Common myeloid progenitor, CD34-positive (primary cell): Measurements from ENCODE around the gene TAF4B.
A peak's percentile ranks its signal among the peaks of the same experiment; 100 is the strongest.

Source experiments
- CTCF ChIA-PET: fragments of 350-600 bp; sonication (Branson Sonifier 250); formaldehyde crosslinking; loops from one replicate; lab custom pipeline; 2021; ENCODE audit warnings: antibody characterized with exemption; lab: Charles Lee
- POLR2A ChIA-PET: fragments of 350-600 bp; sonication (Branson Sonifier 250); formaldehyde crosslinking; loops from one replicate; lab custom pipeline; 2021; ENCODE audit warnings: antibody characterized with exemption; lab: Charles Lee
- DNase-seq, 3 donors: peaks; one replicate each; pipeline versions ENCODE4 v3.0.0 to v3.0.0-alpha.2; 2013
- H3K27ac ChIP-seq, 2 experiments: 1 replicate in 1 of 2; 2 replicates in 1 of 2; pipeline ENCODE4 v1.7.0; 2013; ENCODE audit warnings: inconsistent platforms in 2 of 2, low read length in 2 of 2, mild to moderate bottlenecking in 2 of 2, low read depth in 1 of 2, moderate library complexity in 1 of 2; ENCODE audit not compliant: severe bottlenecking in 2 of 2, insufficient read depth in 1 of 2, poor library complexity in 1 of 2
- H3K27me3 ChIP-seq, 5 experiments: replicated peaks in 2 of 5; 1 replicate in 3 of 5; 2 replicates in 2 of 5; pipeline versions ENCODE4 v1.6.1 to v1.7.0; 2013; ENCODE audit warnings: low read length in 4 of 5, mild to moderate bottlenecking in 2 of 5, moderate library complexity in 2 of 5, inconsistent platforms in 1 of 5; ENCODE audit not compliant: insufficient read depth in 5 of 5, control insufficient read depth in 4 of 5
- H3K36me3 ChIP-seq, 4 experiments: 1 replicate in 2 of 4; 2 replicates in 2 of 4; pipeline versions ENCODE4 v1.6.1 to v1.7.0; 2013; ENCODE audit warnings: low read length in 3 of 4, control low read depth in 1 of 4, mild to moderate bottlenecking in 1 of 4; ENCODE audit not compliant: control insufficient read depth in 4 of 4, insufficient read depth in 4 of 4
- H3K4me1 ChIP-seq, 4 experiments: 1 replicate in 3 of 4; 2 replicates in 1 of 4; pipeline versions ENCODE4 v1.6.1 to v1.7.1; 2013; ENCODE audit warnings: low read length in 3 of 4, mild to moderate bottlenecking in 3 of 4, control low read depth in 1 of 4, inconsistent platforms in 1 of 4, moderate library complexity in 1 of 4; ENCODE audit not compliant: control insufficient read depth in 4 of 4, insufficient read depth in 4 of 4; ENCODE audit errors: control extremely low read depth in 1 of 4
- H3K4me3 ChIP-seq, 7 experiments: 1 replicate in 4 of 7; 2 replicates in 3 of 7; pipeline versions ENCODE4 v1.5.1 to v1.7.0; 2013; ENCODE audit warnings: mild to moderate bottlenecking in 7 of 7, low read length in 6 of 7, moderate library complexity in 6 of 7, inconsistent platforms in 2 of 7, low read depth in 2 of 7, control low read depth in 1 of 7; ENCODE audit not compliant: insufficient read depth in 4 of 7, control insufficient read depth in 1 of 7; ENCODE audit errors: extremely low read depth in 1 of 7
- H3K9me3 ChIP-seq, 5 experiments: 1 replicate in 4 of 5; 2 replicates in 1 of 5; pipeline versions ENCODE4 v1.6.1 to v1.7.1; 2013; ENCODE audit warnings: low read length in 4 of 5, mild to moderate bottlenecking in 2 of 5, inconsistent platforms in 1 of 5, low read depth in 1 of 5, moderate library complexity in 1 of 5; ENCODE audit not compliant: control insufficient read depth in 4 of 5, insufficient read depth in 2 of 5; ENCODE audit errors: control extremely low read depth in 1 of 5
- WGBS: methylation state at CpG from one replicate; pipeline ENCODE4 v1.1.5; 2013; ENCODE audit not compliant: insufficient coverage; 5-methylcytosine and 5-hydroxymethylcytosine counted together

The TAF4B gene

DNA sequence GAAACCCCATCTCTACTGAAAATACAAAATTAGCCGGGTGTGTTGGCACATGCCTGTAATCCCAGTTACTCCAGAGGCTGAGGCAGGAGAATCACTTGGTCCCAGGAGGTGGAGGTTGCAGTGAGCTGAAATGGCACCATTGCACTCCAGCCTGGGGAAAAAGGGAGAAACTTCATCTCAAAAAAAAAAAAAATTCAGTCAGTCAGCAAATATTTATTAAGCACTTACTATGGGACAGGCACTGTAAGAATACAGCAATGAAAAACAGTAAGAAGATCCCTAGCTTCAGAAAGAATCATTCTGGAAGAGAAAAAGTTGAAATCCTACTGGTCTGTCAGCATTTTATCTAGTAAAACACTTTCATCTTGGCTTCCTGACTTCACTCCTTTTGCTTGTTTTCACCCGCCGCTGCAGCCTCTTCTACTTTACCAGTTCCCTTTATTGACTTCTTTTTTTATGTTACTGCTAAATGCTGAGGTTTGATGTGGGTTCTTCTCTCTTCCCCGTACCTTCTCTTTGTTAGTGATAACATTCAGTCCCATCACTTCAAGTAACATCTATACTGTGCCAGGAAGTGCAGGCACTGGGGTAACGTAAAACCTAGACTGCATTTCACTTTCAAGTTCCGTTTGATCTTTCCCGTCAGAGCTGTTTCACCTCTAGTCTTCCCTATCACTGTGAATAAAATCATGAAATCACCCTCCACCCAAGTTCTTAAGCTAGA, 10.8 kb upstream of the TAF4B start:
- DNase-seq: peak; percentile 15 to 67 (median 58)
- Histone ChIP-seq H3K4me3 (peak overlapping the region in 6 of 7 experiments; percentile 35 to 77 (median 51)), H3K27ac (peak overlapping the region in 1 of 2 experiments; percentile 62), H3K4me1 (peaks cover 0 to 7% (median 3%) of the 10 kb centered on the region in 4 experiments), H3K9me3 (no peaks in the 10 kb centered on the region), H3K36me3 (no peaks in the 10 kb centered on the region), H3K27me3 (no peaks in the 10 kb centered on the region)
- POLR2A ChIA-PET: no interaction called here
- CTCF ChIA-PET: no interaction called here
- 25% methylated on average over 4 of the region's 7 CpGs for WGBS

DNA sequence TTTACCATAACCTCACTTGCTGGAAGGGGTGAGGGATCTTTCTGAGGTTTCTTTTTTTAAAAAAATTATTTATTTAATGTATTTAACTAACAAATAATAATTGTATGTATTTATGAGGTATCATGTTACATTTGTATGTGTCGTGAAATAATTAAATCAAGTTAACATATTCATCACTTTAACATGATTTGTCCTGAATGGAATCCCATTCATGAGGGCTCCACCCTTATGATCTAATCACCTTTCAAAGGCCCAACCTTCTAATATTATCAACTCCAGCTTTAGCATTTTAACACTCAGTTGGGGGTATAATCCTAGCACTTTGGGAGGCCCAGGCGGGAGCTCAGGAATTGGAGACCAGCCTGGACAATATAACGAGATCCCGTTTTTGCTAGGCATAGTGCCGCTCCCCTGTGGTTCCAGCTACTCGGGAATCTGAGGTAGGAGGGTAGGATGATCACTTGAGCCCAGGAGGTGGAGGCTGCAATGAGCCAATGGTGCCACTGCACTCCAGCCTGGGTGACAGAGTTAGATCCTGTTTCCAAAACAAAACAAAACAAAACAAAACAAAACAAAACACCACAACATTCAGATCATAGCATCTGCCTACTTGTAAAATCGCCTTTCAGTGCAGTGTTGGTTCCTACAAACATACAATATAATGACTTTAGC, 1.1 kb upstream of the TAF4B start:
- 100% methylated on average over 2 of the region's 7 CpGs for WGBS
- Histone ChIP-seq H3K36me3 (no peaks in the 10 kb centered on the region), H3K4me3 (peak overlapping the region in 2 of 7 experiments; percentile 88 to 98), H3K4me1 (peaks cover 10 to 26% (median 20%) of the 10 kb centered on the region in 4 experiments), H3K27ac (no peak overlapping the region), H3K9me3 (no peaks in the 10 kb centered on the region), H3K27me3 (no peaks in the 10 kb centered on the region)
- DNase-seq: peak in 2 of 3 donors; percentile 35 to 53
- ChIA-PET POLR2A (no interaction called here), CTCF (interaction anchor here (1.2 kb wide), 1 partner anchor 11 kb away, joined by 4 read pairs; no protein-coding TSS in a partner anchor)

DNA sequence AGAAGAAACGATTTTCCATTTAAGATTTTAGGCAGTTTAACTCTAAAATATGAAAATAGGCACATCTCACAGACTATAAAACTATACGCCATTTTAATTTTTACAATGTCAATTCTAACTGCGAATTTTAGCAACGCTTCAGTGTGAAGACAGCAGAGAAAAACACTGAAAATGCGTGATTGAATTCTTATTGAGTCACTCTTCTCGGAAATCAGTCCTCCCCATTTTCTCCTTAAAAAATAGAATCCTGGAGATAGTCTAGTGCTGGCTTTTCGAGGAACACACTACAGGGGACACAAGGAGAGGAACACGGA, 373 bp upstream of the TAF4B start:
- H3K36me3 ChIP-seq: peaks cover 0 to 3% (median 0%) of the 10 kb centered on the region in 4 experiments
- H3K27me3 ChIP-seq: no peaks in the 10 kb centered on the region
- no peaks in the 10 kb centered on the region for H3K9me3 ChIP-seq
- ChIA-PET CTCF (interaction anchor here (1.2 kb wide), 1 partner anchor 12 kb away, joined by 4 read pairs; no protein-coding TSS in a partner anchor), POLR2A (interaction anchor here (1.0 kb wide), 1 partner anchor 17 kb away, joined by 3 read pairs; no protein-coding TSS in a partner anchor)
- peak overlapping the region; percentile 77 to 98 (median 89) for H3K4me3 ChIP-seq
- peak overlapping the region in 1 of 2 experiments; percentile 78 for H3K27ac ChIP-seq
- WGBS: 0% methylated on average over 2 of the region's 8 CpGs
- peaks cover 10 to 26% (median 20%) of the 10 kb centered on the region in 4 experiments for H3K4me1 ChIP-seq
- no peak for DNase-seq

DNA sequence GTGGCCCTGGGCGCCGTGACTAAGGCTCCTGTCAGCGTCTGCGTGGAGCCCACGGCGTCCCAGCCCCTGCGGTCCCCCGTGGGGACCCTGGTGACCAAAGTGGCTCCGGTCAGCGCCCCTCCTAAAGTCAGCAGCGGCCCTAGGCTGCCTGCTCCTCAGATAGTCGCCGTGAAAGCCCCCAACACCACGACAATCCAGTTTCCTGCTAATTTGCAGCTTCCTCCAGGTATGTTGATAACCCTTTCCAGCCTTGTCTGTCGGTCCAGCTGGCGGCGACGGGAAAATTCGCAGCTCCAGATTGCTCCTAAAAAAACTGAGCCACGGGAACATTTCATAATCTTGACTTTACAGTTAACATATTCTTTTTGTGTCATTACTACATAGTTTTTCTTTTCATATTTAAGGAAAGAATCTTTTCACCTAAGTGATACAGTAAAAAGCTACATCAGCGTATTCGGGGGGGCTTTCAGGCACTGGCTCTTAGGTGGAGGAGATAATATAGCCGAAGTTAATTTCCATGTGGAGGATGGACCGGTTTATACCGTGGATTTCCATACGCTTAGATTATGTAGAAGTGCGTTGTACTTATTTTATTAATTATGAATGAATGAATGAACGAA, 916 bp downstream of the TAF4B start:
- peaks cover 10 to 26% (median 20%) of the 10 kb centered on the region in 4 experiments for H3K4me1 ChIP-seq
- peak overlapping the region; percentile 77 to 98 (median 89) for H3K4me3 ChIP-seq
- H3K9me3 ChIP-seq: peaks cover 0 to 2% (median 0%) of the 10 kb centered on the region in 5 experiments
- H3K27ac ChIP-seq: peak overlapping the region; percentile 40 to 78
- DNase-seq: peak in 1 of 3 donors; percentile 18
- no peaks in the 10 kb centered on the region for H3K27me3 ChIP-seq
- 13% methylated on average over 24 of the region's 28 CpGs for WGBS
- POLR2A ChIA-PET: no interaction called here
- CTCF ChIA-PET: interaction anchor here (1.1 kb wide), 1 partner anchor 11 kb away, joined by 4 read pairs; no protein-coding TSS in a partner anchor
- peaks cover 0 to 3% (median 0%) of the 10 kb centered on the region in 4 experiments for H3K36me3 ChIP-seq

DNA sequence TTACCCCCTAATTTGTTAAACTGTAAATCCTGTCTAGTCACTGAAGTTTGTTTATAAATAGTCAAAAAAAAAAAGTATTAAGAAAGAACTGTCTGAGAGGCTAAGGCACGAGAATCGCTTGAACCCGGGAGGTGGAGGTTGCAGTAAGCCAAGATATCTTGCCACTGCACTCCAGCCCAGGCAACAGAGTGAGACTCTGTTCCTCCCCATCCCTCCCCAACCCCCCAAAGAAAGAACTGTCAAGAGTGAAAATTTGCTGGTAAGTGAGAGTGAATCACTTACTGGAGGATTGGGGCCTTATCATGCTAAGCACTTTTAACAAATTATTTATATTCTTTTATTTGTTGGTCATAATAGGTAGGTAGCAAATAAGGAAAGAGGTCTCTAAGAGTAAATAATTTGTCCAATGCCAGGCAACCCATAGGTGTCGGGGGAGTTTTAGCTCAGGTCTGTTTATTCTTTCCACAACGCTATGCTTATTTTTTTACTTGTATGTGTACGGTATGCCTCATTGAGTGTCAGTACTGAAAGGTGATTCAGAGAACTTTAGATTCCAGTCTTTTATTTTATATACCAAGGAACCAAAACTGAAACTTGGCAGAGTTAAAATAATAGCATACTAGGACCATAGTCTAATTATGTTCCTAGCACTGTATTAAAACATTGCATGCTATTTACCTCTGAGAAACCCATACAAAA, 2.5 kb downstream of the TAF4B start:
- DNase-seq: peak in 2 of 3 donors; percentile 22 to 26
- H3K9me3 ChIP-seq: peaks cover 0 to 2% (median 0%) of the 10 kb centered on the region in 5 experiments
- ChIA-PET POLR2A (no interaction called here), CTCF (no interaction called here)
- 100% methylated on average over 1 of the region's 6 CpGs for WGBS
- peaks cover 0 to 3% (median 0%) of the 10 kb centered on the region in 4 experiments for H3K36me3 ChIP-seq
- no peak overlapping the region for H3K27ac ChIP-seq
- H3K4me3 ChIP-seq: peak overlapping the region in 2 of 7 experiments; percentile 23 to 38
- no peaks in the 10 kb centered on the region for H3K27me3 ChIP-seq
- peaks cover 10 to 26% (median 20%) of the 10 kb centered on the region in 4 experiments for H3K4me1 ChIP-seq

DNA sequence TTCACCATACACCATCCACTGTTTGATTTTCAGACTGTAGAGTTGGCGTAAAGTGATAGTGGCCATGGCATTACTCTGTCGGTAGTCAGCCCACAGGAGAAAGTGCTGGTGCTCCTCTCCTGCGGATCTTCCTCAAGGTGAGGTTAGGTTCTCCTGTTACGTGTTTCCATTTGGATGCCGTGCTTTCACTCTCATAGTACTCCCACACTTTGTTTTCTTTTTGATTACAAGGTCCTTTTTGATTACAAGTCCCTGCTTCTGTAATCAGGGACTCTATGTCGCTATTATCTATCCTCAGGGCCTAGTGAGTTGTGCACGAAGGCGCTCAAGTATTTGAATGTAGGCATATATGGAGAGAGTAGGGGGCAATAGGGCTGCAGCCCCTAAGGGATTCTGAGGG, 4.3 kb downstream of the TAF4B start:
- ChIA-PET CTCF (interaction anchor here (1.0 kb wide), 1 partner anchor 93 kb away, joined by 3 read pairs; no protein-coding TSS in a partner anchor), POLR2A (no interaction called here)
- peaks cover 0 to 6% (median 0%) of the 10 kb centered on the region in 5 experiments for H3K9me3 ChIP-seq
- H3K27me3 ChIP-seq: no peaks in the 10 kb centered on the region
- 97% methylated on average over 7 of the region's 8 CpGs for WGBS
- H3K27ac ChIP-seq: no peak overlapping the region
- H3K36me3 ChIP-seq: peaks cover 0 to 3% (median 1%) of the 10 kb centered on the region in 4 experiments
- H3K4me3 ChIP-seq: no peak overlapping the region
- DNase-seq: no peak
- H3K4me1 ChIP-seq: peaks cover 10 to 25% (median 20%) of the 10 kb centered on the region in 4 experiments
